ENCODE measurements around the gene MED12L.

- TF ChIP-seq CTCF (IDR thresholded peaks at IDR 0.05; ENCODE audit: low read length) (no peak), EZH2 (IDR thresholded peaks at IDR 0.05; ENCODE audit: borderline replicate concordance, low read length) (no peak)
These were observed 302.4 kb downstream of the MED12L start for GRCh38 chr3:151387842-151388241.
